D341Med (cell line): ENCODE data around the gene ECSIT.
A peak's percentile ranks its signal among the peaks of the same experiment; 100 is the strongest.

Experiments
- DNase-seq: peaks from one replicate; pipeline ENCODE4 v3.0.0; 2012; ENCODE audit warnings: low spot score

The ECSIT gene

DNA sequence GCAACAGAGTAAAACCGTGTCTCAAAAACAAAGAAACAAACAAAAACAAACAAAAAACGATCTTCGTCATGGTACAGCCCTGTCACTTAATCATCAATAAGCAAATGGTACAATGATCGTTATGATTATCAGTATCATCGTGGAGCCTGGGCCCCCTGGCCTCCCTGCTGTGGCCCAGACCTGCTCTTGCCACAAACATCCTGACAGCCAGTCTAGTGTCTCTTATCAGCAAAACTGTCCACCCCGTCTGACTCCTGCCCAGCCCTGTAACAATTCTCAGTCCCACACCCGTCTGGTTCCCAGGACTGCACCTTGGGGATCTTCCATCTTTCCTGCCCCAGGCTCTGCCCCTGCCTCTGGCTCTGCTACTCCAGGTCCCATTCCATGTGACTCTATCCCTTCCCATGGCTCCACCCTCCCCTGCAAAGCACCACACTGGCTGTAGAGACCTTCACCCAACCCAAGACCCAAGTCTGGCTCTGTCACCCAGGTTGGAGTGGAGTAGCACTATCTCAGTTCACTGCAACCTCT is 29.0 kb downstream of the ECSIT start:
- DNase-seq: no peak

- DNase-seq: no peak
Observed at GRCh38 chr19:11499220-11499726, 29.7 kb downstream of the ECSIT start.

- DNase-seq: peak; percentile 88
Observed at GRCh38 chr19:11496391-11497163, 32.4 kb downstream of the ECSIT start.

- peak; percentile 23 for DNase-seq
Observed at GRCh38 chr19:11495885-11496284, 33.0 kb downstream of the ECSIT start.

DNA sequence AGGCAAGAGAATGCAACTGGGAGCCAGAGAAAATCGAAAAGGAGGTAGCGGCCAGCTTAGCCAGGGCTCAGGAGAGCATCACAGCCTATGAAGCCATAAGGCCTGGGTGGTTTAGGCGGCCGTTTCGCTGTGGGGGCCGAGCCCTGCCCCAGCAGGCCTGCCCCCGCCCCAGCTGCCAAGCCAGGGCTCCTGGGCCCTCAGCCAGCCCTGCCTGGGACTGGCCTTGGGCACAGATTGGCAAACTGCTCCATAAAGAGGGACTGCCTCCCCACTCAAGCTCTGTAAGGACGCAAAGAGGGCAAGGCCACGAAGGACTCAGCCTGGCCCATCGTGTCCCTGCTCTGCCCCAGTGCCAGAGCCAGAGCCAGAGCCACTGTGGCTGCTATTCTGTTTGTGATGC is 33.5 kb downstream of the ECSIT start:
- peak; percentile 18 for DNase-seq

GRCh38 chr19:11494634-11495285 is 34.2 kb downstream of the ECSIT start:
- DNase-seq: peak; percentile 23

DNA sequence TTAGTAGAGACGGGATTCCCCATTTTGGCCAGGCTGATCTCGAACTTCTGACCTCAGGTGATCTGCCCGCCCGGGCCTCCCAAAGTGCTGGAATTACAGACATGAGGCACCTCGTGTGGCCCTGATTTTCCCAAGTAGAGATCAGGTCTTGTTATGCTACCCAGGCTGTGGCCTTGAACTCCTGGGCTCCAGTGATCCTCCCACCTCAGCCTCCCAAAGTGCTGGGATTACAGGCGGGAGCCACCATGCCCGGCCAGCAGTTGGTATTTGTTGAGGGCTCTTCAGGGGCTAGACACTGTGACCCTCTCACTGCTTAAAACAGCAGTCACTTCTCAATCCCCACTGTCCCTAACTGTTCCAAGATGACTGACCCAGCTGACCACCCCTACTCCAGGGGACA is 39.6 kb downstream of the ECSIT start:
- DNase-seq: no peak

DNA sequence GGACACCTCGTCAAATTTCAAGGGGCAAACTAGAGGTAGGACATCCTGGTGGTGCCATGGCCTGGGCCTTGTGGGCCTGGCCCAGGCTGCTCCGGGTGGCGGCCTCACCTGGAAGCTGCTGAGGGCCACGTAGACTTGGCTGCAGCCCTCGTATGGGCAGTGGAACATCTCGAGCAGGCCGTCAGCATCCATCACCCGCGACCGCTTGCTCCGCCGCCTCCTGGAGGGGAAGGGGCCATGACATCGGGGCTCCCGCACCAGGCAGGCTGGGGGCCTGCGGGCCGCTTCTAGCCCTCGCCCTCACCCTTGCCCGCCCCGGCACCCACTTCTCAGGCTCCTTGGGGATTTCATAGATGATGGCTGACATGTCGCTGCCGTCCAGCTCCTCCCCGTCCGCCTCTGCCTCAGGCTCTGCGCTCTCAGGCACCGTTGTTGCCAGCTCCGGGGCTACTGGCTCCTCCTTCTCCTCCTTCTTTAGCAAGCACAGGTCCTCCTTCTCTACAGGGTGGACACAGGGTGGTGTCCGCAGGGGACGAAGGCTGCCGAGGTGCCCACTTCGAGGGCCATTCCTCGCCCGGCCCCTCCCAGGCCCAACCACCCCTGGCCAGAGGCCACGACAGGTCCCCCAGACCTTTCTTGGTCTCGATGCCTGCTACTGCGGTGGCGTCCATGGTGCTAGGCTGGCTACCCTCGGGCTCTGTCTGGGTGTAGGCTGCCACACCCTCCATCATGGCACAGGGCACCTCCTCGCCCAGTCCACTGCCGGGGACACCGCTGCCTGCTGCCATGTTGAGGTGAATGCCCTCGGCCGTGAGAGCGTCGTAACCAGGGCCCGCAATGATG is 42.1 kb downstream of the ECSIT start:
- DNase-seq: peak; percentile 33

DNA sequence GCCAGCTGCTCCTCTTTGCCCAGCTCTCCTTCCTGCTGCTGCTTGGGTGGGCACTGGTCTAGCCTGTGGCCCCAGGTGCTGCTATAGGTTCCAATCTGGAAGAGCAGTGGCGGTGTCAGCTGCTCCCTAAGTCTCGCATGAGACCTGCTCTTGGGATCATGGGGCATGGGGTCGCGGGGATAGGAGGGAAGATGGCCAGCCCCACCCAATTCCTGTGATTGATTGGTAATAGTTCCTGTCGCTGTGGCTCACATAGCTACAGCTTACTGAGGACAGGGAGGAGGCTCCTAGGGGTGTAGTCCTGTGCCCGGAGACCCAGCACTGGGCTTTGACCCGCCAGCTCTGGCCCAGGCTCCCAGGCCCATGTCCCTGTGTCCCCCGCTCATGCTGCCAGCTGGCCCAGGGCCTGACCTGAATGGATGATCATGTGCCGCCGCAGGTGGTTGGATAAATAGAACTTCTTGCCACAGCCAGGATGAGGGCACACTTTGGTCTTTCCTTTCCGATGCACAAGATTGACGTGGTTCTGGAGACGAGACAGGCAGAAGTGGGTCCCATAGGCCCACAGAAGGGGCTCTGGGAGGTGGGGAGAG is 43.6 kb downstream of the ECSIT start:
- peak; percentile 18 for DNase-seq

- DNase-seq: peak; percentile 31
Observed at GRCh38 chr19:11483366-11484111, 45.4 kb downstream of the ECSIT start.

GRCh38 chr19:11482384-11483050 is 46.4 kb downstream of the ECSIT start:
- peak; percentile 97 for DNase-seq

- DNase-seq: peak; percentile 95
Observed at GRCh38 chr19:11481534-11482383, 47.2 kb downstream of the ECSIT start.

DNA sequence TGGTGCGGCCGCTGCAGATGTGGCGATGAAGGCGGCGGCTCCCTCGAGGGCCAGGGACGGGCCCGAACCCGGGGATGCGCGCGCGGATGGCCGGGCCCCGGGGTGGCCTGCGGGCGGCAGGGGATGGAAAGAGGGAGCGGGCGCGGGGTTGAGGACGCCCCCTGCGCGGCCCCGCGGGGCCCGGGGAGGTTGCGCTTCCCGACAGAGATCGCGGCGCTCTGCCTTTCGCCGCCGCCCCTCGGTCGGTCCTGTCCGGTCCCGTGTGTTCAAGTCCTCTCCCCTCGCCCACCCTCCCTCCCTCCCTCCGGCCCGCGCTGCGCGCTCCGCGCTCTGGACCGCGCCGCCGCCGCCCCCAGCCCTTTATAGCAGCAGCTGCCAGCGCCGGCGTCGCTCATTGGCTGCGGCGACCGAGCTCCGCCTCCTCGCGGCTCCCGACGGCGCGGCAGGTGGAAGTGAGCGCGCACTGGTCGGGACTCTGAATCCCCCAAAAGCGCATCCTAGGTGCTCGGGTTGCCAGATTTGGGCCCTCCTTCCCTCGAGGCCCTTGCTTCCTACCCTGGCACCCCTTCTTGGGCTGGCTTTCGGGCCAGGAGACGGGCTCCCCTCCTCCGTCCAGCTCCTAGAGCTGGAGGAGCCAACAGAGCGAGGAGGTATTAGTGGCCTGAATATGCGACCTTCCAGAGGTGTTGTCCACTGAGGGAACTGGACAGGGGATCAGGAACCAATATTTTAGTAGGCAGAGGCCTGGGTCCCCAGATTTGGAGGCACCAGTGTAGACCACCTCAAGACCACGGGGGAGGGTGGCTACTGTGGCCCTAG is 48.0 kb downstream of the ECSIT start, which contains the start of gene ELAVL3:
TSS of gene ELAVL3 (minus strand) at position 332 of the 819 bp plus-strand sequence. CDS start 438 bp downstream, outside the sequence.
- DNase-seq: peak; percentile 87

DNA sequence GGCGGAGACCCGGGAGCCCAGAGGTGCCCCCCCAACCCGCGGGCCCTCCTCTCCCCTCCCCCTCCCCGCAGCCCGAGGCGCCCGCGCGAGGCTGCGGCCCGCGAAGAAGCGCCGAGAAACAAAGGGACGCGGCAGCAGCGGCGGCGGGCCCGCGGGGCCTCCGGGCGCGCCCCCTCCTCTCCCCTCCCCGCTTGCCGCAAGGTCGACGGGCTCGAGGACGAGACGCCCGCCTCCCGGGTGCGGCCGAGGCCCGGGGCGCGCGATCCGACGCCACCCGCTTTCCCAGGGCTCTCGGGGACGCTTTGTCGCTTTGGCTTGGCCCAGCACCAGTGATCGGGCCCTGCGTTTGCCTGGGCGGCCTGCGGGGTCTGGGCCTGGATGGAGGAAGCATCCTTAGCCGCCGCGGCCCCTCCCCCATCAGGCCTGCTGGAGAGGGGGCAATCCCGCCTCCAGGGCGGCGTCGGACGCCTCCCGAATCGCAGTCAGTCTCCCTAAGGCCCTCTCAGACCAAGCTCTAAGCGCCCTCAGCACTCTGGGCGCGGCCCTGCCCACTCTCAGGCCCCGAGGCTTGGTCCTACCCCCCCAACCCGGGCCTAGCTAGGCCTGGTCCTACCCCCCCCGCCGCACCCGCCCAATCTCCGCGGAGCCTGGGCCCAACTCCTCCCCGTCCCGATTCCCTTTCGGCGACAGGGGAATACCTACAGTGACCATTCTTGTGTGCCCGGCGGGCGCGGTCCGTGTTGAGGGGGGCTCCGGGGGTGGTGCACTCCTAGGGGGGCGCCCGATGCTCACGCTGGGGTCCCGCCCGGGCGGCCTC is 48.8 kb downstream of the ECSIT start:
- peak; percentile 63 for DNase-seq

DNA sequence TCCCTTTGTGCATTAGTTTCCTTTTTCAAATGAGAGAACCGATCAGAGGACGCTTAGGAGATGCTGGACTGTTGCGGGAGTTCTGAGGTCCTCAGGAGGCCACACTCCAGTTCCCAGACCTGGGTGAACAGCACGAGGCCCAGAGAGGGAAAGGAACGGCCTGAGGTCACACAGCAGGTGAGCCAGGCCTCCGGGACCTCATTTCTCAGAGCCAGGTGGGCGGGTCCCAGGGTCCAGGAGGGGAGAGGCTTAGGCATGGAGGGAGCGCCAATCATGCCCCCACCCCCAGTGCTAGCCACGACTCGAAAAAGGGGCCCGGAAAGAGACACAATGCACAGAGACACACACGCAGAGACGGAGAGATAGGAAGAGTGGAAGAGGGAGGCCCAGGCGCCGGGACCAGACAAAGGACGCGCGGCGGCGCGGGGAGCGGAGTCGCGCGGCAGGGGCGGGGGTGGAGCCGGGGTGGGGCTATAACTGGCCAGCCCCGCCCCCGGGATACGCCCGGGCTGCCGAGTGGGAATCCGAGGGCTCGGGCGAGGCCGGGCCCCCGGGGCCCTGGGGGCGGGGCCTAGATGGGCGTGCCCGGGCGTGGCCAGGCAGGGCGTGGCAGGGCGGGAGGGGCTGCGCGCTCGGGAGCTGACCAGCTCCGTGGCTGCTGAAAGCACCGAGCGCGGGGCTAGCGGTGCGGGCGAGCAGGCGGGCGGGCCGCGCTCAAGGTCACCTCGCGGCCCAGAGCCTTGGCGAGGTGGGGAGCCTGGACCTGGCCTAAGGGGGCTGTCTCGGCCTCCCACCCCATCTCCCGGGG is 49.6 kb downstream of the ECSIT start:
- DNase-seq: peak; percentile 97

GRCh38 chr19:11478167-11479089 is 50.5 kb downstream of the ECSIT start:
- DNase-seq: peak; percentile 85
